Fibroblast of skin of left biceps (primary cell): Measurements from ENCODE around the gene COL8A2.
A peak's percentile ranks its signal among the peaks of the same experiment; 100 is the strongest.

Experiments
- DNase-seq, 2 experiments: peaks; one replicate each; pipeline ENCODE4 v3.0.0-alpha.2; 2013; ENCODE audit warnings: low read depth in 2 of 2

The COL8A2 gene

DNA sequence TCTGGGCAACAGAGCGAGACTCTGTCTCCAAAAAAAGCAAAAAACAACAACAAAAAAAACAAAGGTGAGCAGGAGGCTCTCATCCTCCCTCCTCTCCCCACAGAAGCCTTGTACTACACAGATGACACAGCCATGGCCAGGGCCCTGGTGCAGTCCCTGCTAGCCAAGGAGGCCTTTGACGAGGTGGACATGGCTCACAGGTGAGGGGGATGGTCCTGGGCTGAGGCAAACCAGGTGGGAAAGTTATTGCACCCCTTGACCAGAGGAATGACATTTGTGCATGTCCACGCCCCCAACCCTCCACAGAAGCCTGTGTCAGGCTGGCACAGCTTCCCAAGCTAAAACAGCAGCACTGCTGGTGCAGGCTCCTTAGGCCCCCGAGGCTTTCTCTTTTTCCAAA lies 33.9 kb downstream of the COL8A2 start:
- DNase-seq, result no peak

DNA sequence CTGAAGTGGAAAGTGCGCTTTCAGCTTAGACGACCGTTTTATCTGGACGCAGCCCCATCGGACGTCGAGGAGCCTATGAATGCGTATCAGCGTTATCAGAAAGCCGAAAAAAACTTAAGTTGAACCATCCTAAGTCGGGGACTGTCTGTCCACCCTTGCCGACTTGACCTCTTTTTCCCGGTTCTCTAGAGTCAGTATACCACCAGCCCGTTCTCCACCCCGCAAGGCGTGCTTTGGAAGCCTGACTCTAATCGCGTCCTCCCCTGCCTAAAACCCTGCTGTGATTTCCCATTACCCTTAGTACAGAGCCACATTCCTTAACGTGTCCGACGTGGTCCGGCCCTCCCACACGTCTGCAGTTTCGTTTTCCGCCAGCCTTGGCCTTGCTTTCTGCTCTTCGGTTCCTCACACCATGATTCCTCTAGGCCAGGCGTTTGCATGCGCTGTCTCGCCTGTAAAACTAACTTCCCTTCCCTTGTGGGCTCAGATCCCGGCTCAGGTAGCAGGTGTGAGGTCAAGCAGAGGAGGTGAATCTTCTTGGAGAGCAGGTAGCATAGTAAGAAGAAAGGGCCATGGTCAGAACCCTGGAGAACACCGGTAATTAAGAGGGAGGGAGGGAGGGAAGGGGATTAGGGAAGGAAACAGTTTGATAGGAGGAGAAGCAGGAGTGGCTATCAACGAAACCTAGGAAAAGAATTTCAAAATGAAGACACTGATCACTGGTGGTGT lies 35.5 kb downstream of the COL8A2 start:
- no peak for DNase-seq

DNA sequence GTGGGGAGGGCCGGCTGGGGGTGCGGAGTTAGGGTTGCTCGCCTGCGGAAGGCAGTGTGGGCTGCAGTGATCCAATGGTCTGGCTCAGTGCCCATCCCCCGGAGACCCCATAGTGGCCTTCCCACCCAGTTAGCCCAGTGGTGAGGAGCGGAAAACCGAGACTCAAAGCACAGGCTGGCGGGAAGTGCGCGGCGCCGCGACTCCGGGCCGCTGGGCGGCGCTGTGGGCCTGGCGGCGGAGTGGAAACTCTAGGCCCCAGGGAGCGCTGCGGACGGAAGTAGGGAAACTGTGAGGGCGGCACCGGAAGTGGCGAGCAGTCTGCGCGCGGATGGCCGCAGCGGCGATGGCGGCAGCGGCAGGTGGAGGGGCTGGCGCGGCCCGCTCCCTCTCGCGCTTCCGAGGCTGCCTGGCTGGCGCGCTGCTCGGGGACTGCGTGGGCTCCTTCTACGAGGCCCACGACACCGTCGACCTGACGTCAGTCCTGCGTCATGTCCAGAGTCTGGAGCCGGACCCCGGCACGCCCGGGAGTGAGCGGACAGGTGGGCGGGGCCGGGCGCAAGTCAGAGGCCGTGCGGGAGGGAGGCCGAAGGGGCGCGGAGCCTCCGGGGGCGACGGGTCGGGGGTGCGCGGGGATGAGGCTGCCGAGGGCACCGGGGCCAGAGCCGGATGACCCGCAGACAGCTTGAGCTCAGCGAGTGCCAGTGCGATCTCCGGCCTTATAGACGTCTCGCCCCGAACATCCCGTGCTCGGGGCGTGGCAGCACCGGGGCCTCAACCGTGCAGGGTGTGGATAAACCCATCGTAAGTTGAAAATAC lies 36.2 kb downstream of the COL8A2 start, which contains the start of gene ADPRS:
Gene ADPRS (plus strand): TSS at position 316 of the 816 bp plus-strand sequence. CDS start 13 bp downstream, at position 329.
- DNase-seq, result peak; percentile 67 to 68

DNA sequence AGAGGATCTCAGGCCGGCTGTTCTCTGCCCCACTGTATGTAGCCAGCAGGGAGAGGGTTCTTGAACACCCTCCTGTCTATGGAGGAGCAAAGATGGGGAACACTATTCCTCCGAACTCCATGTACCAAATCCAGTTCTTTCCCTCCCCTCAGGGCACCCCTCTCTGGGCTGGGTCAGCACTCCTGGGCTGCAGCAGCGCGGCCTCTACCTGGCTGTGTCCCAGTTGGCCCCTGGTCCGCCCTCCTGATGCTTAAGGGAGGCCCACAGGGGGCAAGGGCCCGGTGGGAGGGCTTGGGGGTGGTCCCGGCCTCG lies 36.8 kb downstream of the COL8A2 start:
- DNase-seq, result no peak

DNA sequence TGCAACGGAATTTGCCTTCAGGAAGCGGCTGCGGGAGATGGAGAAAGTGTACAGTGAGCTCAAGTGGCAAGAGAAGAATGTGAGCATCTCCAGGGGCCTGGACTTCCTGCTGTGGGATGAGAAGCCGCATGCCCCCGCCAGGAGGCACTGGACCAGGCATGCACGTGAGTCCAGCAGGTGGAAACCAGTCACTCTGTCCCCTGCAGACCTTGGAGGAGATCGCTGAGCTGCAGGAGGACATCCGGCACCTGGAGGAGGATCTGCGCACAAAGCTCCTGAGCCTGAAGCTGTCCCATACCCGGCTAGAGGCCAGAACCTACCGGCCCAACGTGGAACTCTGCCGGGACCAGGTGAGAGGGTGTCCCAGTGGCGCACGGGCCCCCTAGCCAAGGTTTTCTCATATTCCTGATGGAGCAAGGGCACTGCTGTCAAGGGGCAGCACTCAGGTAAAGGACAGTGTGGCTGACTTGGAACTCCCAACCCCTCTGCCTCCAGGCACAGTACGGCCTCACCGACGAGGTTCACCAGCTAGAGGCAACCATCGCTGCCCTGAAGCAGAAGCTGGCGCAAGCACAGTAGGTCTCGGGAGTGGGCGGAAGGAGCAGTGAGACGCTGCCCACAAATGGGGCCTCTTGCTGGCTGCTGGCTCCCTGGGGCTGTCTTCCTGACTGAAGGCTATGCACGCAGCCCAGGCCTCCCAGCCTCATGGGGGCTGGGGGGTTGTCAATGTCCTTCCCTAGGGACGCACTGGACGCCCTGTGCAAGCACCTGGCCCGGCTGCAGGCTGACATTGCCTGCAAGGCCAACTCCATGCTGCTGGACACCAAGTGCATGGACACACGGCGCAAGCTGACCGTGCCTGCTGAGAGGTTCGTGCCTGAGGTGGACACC lies 37.5 kb downstream of the COL8A2 start:
- no peak for DNase-seq

DNA sequence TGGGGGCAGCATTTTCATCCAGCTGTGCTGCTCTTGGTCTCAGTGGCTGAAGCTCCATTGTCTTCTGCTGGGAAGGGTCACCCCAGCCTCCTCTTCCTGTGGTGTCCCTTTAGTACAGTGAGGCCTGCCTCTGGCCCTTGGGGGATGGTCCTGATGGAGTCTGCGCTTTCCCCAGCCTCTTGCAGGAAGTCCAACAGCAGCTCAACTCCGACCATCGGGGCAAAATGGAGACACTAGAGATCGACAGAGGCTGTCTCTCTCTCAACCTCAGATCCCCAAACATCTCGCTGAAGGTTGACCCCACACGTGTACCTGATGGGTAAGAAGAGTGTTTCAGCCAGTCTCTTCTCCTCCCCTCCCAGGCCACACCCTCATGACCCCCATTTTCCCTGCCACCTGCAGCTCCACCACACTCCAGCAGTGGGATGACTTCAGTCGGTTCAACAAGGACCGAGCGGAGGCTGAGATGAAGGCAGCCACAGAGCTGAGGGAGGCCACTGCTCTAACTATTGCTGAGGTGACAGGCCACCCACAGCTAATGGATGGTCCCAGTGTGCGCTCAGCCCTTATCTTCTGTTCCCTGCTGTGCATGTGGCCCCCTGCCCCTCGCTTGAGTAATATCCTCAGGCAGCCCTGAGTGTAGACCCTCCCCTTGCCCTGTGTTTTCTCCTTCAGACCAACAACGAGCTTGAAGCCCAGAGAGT lies 38.3 kb downstream of the COL8A2 start:
- no peak for DNase-seq

DNA sequence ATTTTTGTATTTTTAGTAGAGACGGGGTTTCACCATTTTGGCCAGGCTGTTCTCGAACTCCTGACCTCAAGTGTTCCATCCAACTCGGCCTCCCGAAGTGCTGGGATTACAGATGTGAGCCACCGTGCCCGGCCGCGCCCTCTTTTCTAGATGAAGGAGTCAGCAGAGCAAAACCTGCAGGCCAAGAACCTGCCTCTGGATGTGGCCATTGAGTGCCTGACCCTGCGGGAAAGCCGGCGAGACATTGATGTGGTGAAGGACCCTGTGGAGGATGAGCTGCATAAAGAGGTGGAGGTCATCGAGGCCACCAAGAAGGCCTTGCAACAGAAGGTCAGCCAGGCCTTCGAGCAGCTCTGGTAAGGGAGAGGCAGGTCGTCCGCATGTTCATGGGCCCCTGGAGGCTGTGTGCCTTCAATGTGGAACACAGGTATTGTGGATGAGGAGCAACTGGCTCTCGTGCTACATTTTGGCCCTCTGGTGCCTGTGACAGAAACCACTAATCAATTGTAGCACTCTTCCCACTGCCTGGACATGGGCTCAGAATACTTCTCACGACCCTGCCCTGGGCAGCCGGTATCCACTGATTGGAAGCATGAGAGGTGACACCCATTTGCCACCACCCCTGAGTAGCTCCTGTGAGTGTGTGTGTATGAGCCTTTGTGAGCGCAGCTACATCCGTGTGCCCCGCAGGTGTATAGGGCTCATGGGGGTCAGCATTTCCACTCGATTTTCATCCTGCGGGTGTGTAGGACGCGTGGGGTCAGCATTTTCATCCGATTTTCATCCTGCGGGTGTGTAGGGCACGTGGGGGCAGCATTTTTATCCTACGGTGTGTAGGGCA lies 39.1 kb downstream of the COL8A2 start:
- no peak for DNase-seq

DNA sequence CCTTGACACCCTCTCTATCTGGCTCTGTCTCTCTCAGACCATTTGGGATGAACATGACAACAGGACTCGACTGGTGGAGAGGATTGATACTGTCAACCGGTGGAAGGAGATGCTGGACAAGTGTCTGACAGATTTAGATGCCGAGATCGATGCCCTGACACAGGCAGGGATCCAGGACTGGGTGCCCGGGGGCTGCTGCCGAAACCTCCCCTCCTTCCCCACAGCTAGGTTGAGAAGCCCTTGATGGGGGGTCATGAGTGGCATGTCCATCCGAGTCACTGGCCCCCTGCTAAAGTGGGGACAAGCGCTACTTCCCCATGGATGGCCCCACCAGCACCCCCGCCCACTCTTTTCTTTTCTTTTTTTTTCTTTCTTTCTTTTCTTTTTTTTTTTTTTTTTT lies 39.9 kb downstream of the COL8A2 start:
- DNase-seq, result no peak

DNA sequence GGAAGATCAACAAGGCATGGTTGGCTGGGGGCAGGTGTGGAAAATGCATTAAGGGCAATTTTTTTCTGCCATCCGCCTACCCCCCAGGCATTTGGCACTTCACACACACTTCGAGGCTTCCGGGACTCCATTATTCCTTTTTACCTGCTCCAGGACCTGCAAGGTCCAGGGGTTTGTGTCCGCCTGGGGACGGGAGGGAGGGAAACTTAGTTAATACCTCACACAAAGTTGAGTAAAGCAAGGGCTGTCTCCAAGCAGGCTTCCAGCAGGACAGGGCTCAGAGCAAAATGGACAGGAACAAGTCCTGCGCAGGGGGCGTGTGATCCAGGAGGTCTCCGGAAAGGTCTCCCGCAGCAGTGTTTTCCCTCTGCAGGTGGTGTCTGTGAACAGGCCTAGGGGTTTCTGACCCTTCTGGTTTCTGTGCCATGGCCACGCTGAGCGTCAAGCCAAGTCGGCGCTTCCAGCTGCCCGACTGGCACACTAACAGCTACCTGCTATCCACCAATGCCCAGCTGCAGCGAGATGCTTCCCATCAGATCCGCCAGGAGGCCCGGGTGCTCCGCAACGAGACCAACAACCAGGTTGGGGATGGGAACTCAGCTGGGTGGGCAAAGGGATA lies 40.4 kb downstream of the COL8A2 start:
- DNase-seq, result no peak

DNA sequence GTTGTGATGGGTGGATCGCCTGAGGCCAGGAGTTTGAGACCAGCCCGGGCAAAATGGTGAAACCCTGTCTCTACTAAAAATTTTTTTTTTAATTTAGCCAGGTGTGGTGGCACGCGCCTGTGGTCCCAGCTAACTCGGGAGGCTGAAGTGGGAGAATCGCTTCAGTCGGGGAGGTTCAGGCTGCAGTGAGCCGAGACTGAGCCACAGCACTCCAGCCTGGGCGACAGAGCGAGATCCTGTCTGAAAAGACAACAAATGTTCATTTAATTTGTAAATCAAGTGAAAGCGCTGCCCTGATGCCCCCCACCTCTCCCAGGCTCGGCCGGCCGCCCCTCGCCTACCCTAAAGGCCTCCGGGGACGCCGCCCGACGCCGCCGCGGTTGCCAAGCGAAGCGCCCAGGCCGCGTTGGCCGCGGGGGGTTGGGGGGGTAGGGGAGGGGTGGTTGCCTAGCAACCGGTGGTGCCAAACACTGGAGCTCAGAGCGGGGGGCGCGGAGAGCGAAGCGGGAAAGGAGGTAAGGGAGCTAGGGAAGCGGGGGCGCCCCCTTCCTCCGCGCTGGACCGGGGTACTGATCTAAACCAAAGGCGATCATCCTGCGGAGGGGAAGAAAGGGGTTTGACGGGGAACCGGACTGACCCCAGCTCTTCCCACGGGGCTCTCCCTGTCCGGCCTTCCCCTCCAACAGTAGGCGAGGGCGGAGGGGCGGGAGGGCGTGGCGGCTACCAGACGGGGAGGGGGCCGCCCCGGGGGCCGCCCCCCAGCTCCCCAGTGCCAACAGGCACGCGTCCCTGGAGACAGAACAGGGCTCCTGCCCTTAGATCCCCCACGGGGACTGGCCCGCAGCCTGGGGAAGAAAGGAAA lies 41.2 kb downstream of the COL8A2 start, which contains the start of gene TEKT2:
Gene TEKT2 (plus strand): TSS at position 460 of the 862 bp plus-strand sequence. CDS start 828 bp downstream, outside the sequence.
- DNase-seq, result no peak

DNA sequence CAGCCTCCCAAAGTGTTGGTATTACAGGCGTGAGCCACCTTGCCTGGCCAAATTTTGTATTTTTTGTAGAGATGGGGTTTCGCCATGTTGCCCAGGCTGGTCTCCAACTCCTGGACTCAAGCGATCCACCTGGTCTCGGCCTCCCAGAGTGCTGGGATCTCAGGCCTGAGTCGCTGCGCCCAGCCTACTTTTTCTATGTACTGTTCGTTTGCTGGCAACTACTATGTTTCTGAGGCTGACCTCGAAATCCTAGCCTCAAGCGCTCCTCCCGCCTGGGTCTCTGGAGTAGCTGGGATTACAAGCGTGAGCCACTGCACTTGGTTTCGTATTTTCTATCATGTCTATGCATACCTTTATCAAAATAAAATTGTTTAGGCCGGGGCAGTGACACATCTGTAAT lies 41.8 kb downstream of the COL8A2 start:
- DNase-seq, result no peak

DNA sequence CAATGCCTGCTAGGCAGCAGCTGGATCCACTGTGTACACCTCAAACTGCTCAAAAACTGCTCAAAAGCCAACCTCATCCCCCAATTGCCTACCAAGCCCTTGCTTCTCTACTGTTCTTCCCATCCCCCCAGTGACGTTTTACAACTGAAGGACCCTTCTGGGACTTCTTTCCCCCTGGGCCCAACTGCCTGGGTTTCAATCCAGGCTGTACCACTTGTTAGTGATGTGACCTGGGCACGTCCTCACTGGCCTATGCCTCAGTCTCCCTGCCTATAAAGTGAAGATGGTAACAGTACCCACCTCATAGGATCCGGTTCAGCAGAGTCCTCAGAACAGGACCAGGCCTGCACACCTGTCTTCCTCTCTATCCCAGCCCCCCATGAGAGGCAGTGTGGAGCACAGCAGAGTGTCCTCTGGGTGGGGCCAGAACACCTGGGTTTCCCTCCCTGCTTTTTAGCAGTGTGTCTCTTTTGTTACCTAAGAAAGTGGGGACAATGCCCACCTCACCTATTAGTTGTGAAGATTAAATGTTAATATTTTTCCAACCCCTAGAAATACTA lies 43.0 kb downstream of the COL8A2 start:
- DNase-seq, result no peak

DNA sequence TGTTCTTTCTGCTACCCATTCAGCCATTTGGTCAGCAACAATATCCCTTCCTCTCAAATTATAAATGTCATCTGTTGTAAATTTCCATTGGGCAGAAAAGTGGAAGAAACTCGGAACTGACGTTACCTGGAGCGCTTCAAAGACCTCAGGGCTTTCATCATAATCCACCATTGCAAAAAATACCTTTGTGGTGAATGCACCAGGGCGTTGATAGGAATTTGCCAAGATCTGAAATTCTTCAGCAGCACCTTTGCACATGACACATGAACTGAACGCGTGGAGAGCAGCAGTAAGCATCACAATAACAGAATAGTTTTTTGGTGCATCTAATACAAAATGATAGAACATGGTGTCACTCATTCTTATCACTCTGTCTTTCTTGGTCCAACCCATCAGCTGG lies 44.2 kb downstream of the COL8A2 start:
- DNase-seq, result no peak

DNA sequence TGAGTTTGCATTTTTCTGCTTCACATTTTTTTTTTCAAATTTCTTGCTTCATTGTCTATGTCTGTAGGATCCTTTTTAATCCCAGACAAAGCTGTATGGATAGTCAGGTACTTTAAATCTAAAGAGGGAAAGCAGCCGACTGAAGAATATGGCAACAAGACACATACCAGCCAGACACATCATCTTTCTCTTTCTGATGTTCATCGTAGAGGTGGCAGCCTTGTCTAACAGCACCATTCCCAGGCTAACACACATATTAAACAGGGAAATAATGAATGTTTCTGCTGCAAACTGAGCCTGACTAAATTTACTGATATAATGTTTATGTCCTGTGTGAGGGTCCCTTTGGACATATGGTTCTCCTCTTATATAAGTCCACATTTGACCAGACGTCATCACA lies 44.8 kb downstream of the COL8A2 start:
- DNase-seq, result no peak

DNA sequence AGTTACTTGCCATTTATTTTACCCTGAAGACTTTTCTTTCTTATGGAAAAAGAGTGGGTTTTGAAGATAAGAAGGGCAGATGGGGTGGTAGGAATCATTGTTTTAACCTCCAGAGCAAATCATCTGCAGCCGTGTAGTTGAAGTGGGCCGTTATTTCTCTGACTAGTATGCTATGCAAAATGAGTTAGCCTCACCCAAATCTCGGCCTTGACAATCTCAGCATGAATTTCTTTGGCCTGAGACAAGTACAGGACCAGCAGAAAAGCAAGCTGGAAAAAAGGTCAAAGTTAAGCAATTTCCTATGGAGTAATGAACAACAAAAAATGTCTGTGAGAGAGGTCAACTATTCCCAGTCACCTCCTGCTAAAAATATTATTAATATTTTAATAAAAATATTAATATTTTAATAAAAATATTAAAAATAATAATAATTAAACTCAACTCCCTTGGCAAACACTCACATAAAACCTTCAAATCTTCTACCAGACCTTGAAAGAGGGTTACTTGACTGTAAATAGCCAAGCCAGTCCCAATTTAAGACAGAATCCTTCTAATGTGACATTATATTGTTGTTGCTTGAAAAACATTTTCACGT lies 47.9 kb downstream of the COL8A2 start:
- no peak for DNase-seq

DNA sequence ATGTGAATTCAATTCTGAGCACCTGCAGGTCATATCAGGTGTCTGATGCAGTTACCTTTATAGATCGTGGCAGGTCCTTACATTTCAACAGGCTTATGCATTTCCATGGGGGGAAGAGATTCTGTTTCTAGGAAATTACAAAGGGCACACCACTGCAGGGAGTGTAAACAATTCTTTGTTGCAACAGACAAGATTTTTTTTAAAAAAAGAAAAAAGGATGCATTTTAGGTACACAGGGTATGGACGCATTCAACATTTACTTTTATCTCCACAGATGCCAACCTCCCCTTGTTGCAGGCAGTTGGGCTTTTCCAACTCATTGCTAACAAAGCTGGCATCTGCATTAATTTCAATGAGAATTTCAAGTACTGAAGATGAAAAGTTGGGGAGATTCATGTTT lies 54.7 kb downstream of the COL8A2 start:
- DNase-seq, result no peak

DNA sequence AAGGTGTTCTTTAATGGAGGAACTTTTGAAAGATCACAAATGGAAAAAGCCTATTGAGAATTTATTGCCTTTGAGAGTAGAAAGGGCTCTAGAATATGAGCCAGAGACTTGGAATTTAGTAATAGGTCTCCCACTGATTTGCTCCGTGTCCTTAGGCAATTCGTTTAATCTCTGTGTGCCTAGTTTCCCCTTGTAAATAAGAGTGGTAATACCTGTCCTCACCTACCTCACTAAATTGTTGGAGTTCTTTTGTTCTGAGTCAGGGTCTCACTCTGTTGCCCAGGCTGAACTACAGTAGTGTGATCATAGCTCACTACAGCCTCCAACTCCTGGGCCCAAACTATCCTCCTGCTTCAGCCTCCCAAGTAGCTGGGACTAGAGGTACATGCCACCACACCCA lies 56.2 kb downstream of the COL8A2 start:
- no peak for DNase-seq

DNA sequence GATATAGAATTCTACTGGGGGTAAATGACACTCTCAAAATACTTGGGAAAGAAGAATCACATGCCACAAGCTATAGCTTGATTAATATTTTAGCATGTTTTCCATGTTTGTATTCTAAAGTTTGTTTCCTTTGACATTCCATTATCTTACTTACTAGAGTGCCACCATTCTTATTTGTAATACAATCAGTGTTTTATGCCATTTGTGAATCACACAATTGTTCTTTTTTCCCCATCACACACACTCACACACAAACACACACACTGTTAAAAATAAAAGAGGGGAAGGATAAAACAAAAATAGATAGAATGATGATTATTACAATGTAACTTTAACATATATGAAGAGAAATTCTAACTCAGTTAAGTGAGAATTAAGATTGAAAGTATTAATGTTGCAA lies 57.2 kb downstream of the COL8A2 start:
- no peak for DNase-seq

DNA sequence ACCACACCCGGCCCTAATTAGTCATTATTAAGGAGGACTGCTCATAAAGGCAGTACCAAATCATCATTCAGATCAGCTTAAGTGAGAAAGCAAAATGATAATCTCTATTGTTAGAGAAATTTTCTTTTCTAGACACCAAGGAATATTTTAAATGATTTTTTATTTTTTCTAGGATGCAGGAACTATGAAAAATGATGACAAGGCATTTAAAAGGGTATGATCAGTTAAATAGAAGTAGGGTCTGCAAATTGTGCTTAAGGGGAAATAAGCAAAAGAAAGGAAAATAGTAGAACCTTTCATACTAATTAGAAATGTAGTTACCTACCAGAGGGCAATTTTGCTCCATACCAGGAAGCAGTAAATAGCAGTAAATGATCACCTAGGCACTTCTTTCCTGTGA lies 62.7 kb downstream of the COL8A2 start:
- no peak for DNase-seq
